Endodermal cell (in vitro differentiated cells): Measurements from ENCODE around the gene RGS14. TPM values are rescaled to one million over a fixed set of nuclear protein-coding genes. Genes with fewer than 3 reads are reported as not detected.

Experiments used
- DNase-seq: peaks from one replicate; pipeline ENCODE4 v3.0.0-alpha.2; 2017
- H3K27ac ChIP-seq: 2 replicates; pipeline ENCODE4 v1.5.1; 2013; ENCODE audit warnings: mild to moderate bottlenecking, low read depth, low read length, moderate library complexity
- H3K27me3 ChIP-seq: 2 replicates; pipeline ENCODE4 v1.6.1; 2013; ENCODE audit warnings: mild to moderate bottlenecking, low read length, moderate library complexity; ENCODE audit not compliant: insufficient read depth, control insufficient read depth, poor library complexity, severe bottlenecking
- H3K36me3 ChIP-seq: 2 replicates; pipeline ENCODE4 v1.7.0; 2013; ENCODE audit warnings: mild to moderate bottlenecking, low read length, moderate library complexity; ENCODE audit not compliant: control insufficient read depth, insufficient read depth
- H3K4me1 ChIP-seq: one replicate; pipeline ENCODE4 v1.7.0; 2013; ENCODE audit warnings: low read length; ENCODE audit not compliant: control insufficient read depth, insufficient read depth
- H3K4me3 ChIP-seq: 2 replicates; pipeline ENCODE4 v1.5.1; 2013; ENCODE audit warnings: mild to moderate bottlenecking, low read length, moderate library complexity
- H3K9ac ChIP-seq: 2 replicates; pipeline ENCODE4 v1.6.1; 2013; ENCODE audit warnings: mild to moderate bottlenecking, low read length, moderate library complexity; ENCODE audit not compliant: poor library complexity, severe bottlenecking; ENCODE audit errors: extremely low read depth
- H3K9me3 ChIP-seq: 2 replicates; pipeline ENCODE4 v1.6.1; 2013; ENCODE audit warnings: mild to moderate bottlenecking, low read length, moderate library complexity; ENCODE audit not compliant: control insufficient read depth
- H3K27ac Mint-ChIP-seq: 2 replicates; pipeline ENCODE4 v1.8.0; 2020; ENCODE audit warnings: mixed read lengths
- H3K27me3 Mint-ChIP-seq: 2 replicates; pipeline ENCODE4 v1.8.0; 2021; ENCODE audit warnings: mild to moderate bottlenecking, mixed read lengths; ENCODE audit not compliant: insufficient read depth
- H3K36me3 Mint-ChIP-seq: 2 replicates; pipeline ENCODE4 v1.8.0; 2020; ENCODE audit warnings: low read depth, mixed read lengths
- H3K4me1 Mint-ChIP-seq: 2 replicates; pipeline ENCODE4 v1.8.0; 2020; ENCODE audit warnings: mixed read lengths
- H3K4me3 Mint-ChIP-seq: 2 replicates; pipeline ENCODE4 v1.8.0; 2020; ENCODE audit warnings: mild to moderate bottlenecking, moderate library complexity, mixed read lengths
- H3K9me3 Mint-ChIP-seq: 2 replicates; pipeline ENCODE4 v1.8.0; 2020; ENCODE audit warnings: mild to moderate bottlenecking, mixed read lengths
- CTCF ChIP-seq: fragments of 200-600 bp; sonication (generic); conservative IDR thresholded peaks from 2 replicates; pipeline ENCODE4 v1.5.0; 2021; ENCODE audit warnings: antibody characterized with exemption, mild to moderate bottlenecking
- WGBS, 2 experiments: methylation state at CpG; one replicate each; pipeline versions ENCODE4 v1.1.5 to v1.1.7; 2013; ENCODE audit warnings: missing lambda C conversion rate in 2 of 2, mixed read lengths in 1 of 2; ENCODE audit not compliant: insufficient coverage in 1 of 2, insufficient read length in 1 of 2; 5-methylcytosine and 5-hydroxymethylcytosine counted together
- total RNA-seq, 2 donors: library from RNA; stranded (reverse); fragmentation: NEBNext Ultra II Directional in 1 of 2; extraction: Animal tissue kit (Norgen Biotek cat#: 25700) in 1 of 2; gene quantifications; 2 replicates in 1 of 2; 3 replicates in 1 of 2; pipeline ENCODE4 v1.2.1, GENCODE V29; 2021

The RGS14 gene
- total RNA-seq, 2 donors from 2014 or later, result 14.2 to 21.9 TPM

- no peaks in the 10 kb centered on the region for H3K9me3 Mint-ChIP-seq
Measured at GRCh38 chr5:177334781-177335700, 22.7 kb upstream of the RGS14 start.

GRCh38 chr5:177335701-177336065, 22.0 kb upstream of the RGS14 start:
- no peak overlapping the region for H3K27ac Mint-ChIP-seq

More at GRCh38 chr5:177334781-177335700, 22.7 kb upstream of the RGS14 start:
- H3K4me1 ChIP-seq, result no peaks in the 10 kb centered on the region
- H3K4me3 ChIP-seq, result no peak overlapping the region
- H3K27me3 Mint-ChIP-seq, result no peaks in the 10 kb centered on the region
- no peak overlapping the region for H3K9ac ChIP-seq
- H3K9me3 ChIP-seq, result no peaks in the 10 kb centered on the region
- peaks cover 75% of the 10 kb centered on the region for H3K36me3 Mint-ChIP-seq
- no peak overlapping the region for H3K27ac ChIP-seq
- H3K27ac Mint-ChIP-seq, result no peak overlapping the region
- H3K27me3 ChIP-seq, result no peaks in the 10 kb centered on the region
- 89 to 92% methylated on average over 19 to 21 of the region's 21 CpGs for WGBS, 2 experiments
- H3K4me3 Mint-ChIP-seq, result no peak overlapping the region
- no peak for TF ChIP-seq CTCF
- H3K36me3 ChIP-seq, result peaks cover 56% of the 10 kb centered on the region
- peaks cover 9% of the 10 kb centered on the region for H3K4me1 Mint-ChIP-seq
- DNase-seq, result no peak

GRCh38 chr5:177336112-177336511, 21.6 kb upstream of the RGS14 start:
- H3K36me3 Mint-ChIP-seq, result peaks cover 71% of the 10 kb centered on the region
- Histone ChIP-seq H3K9me3 (no peaks in the 10 kb centered on the region), H3K4me1 (no peaks in the 10 kb centered on the region), H3K4me3 (no peak overlapping the region), H3K36me3 (peaks cover 59% of the 10 kb centered on the region), H3K27ac (no peak overlapping the region), H3K9ac (no peak overlapping the region), H3K27me3 (no peaks in the 10 kb centered on the region)
- DNase-seq, result no peak
- no peaks in the 10 kb centered on the region for H3K27me3 Mint-ChIP-seq
- WGBS, 2 experiments, result 86 to 89% methylated on average over 10 to 12 of the region's 12 CpGs
- no peak overlapping the region for H3K4me3 Mint-ChIP-seq
- TF ChIP-seq CTCF, result peak; percentile 61
- H3K27ac Mint-ChIP-seq, result no peak overlapping the region
- H3K9me3 Mint-ChIP-seq, result no peaks in the 10 kb centered on the region
- H3K4me1 Mint-ChIP-seq, result peaks cover 10% of the 10 kb centered on the region

More at GRCh38 chr5:177335701-177336065, 22.0 kb upstream of the RGS14 start:
- H3K27me3 Mint-ChIP-seq, result no peaks in the 10 kb centered on the region
- no peaks in the 10 kb centered on the region for H3K9me3 Mint-ChIP-seq
- H3K9ac ChIP-seq, result no peak overlapping the region
- H3K4me3 Mint-ChIP-seq, result no peak overlapping the region
- 97% methylated on average over 6 to 7 of the region's 7 CpGs for WGBS, 2 experiments
- no peak for TF ChIP-seq CTCF
- no peak for DNase-seq
- H3K36me3 ChIP-seq, result peaks cover 59% of the 10 kb centered on the region
- H3K36me3 Mint-ChIP-seq, result peaks cover 75% of the 10 kb centered on the region
- no peaks in the 10 kb centered on the region for H3K27me3 ChIP-seq
- no peak overlapping the region for H3K27ac ChIP-seq
- H3K4me1 Mint-ChIP-seq, result peaks cover 10% of the 10 kb centered on the region
- no peaks in the 10 kb centered on the region for H3K9me3 ChIP-seq
- H3K4me3 ChIP-seq, result no peak overlapping the region
- no peaks in the 10 kb centered on the region for H3K4me1 ChIP-seq
